GM12878 (cell line): Measurements from ENCODE around the gene TTLL10. TPM values are rescaled to one million over a fixed set of nuclear protein-coding genes. Genes with fewer than 3 reads are reported as not detected.

Experiments used
- ATAC-seq: fragments of 200-7000 bp; cut with Tn5 transposase; 3 replicates; pipeline ENCODE4 v1.9.1; 2020; ENCODE audit warnings: mild to moderate bottlenecking, moderate library complexity
- BruUV-seq: library from RNA; stranded (reverse); fragments of 400-500 nt; replicated peaks from 2 replicates; lab custom pipeline; 2021; lab: Mats Ljungman, UMichigan
- CTCF ChIA-PET: fragments of 300-600 bp; sonication (Branson Sonifier 250); formaldehyde crosslinking; extraction: SDS; loops from one replicate; lab custom pipeline; 2021; ENCODE audit warnings: inconsistent platforms; lab: Yijun Ruan, JAX
- POLR2A ChIA-PET: fragments of 350-600 bp; formaldehyde crosslinking; extraction: SDS; loops from one replicate; lab custom pipeline; 2021; ENCODE audit warnings: inconsistent platforms; lab: Charles Lee
- RAD21 ChIA-PET: fragments of 300-600 bp; sonication (Branson Sonifier 250); formaldehyde crosslinking; loops from one replicate; lab custom pipeline; 2023; ENCODE audit warnings: antibody characterized with exemption; ENCODE audit not compliant: unreplicated experiment; lab: Charles Lee
- SMC1A ChIA-PET: fragments of 300-600 bp; sonication (Branson Sonifier 250); formaldehyde crosslinking; loops from one replicate; lab custom pipeline; 2023; ENCODE audit not compliant: unreplicated experiment, uncharacterized antibody; lab: Charles Lee
- DNase-seq: peaks from one replicate; pipeline ENCODE4 v3.0.0-alpha.2; 2011; ENCODE audit warnings: low read depth, low spot score
- FAIRE-seq: peaks from 3 replicates; lab custom pipeline; 2011; peaks lifted over from hg19 to GRCh38; lab: Jason Lieb, UNC
- H2AFZ ChIP-seq: 2 replicates; pipeline ENCODE4 v1.6.0; 2011; ENCODE audit warnings: low read depth, low read length, control low read depth; ENCODE audit not compliant: control insufficient read depth
- H3K27ac ChIP-seq: 2 replicates; pipeline ENCODE4 v1.5.1; 2011; ENCODE audit warnings: control low read depth; ENCODE audit not compliant: control insufficient read depth, insufficient read depth
- H3K27me3 ChIP-seq, 2 experiments: replicated peaks in 1 of 2; 2 replicates each; pipeline versions ENCODE4 v1.6.0 to v1.6.1; 2011; ENCODE audit warnings: low read length in 1 of 2; ENCODE audit not compliant: control insufficient read depth in 2 of 2, insufficient read depth in 2 of 2
- H3K36me3 ChIP-seq, 2 experiments: 2 replicates each; pipeline ENCODE4 v1.5.1; 2011; ENCODE audit warnings: low read length in 1 of 2; ENCODE audit not compliant: control insufficient read depth in 2 of 2, insufficient read depth in 2 of 2
- H3K4me1 ChIP-seq: 2 replicates; pipeline ENCODE4 v1.6.1; 2011; ENCODE audit warnings: mild to moderate bottlenecking, low read length, moderate library complexity, mixed read lengths; ENCODE audit not compliant: control insufficient read depth, insufficient read depth
- H3K4me2 ChIP-seq: 2 replicates; pipeline ENCODE4 v1.6.0; 2011; ENCODE audit warnings: control low read depth; ENCODE audit not compliant: control insufficient read depth, insufficient read depth
- H3K4me3 ChIP-seq: fragments of 200-600 bp; sonication (generic); 2 replicates; pipeline ENCODE4 v1.5.1; 2016
- H3K79me2 ChIP-seq: 2 replicates; pipeline ENCODE4 v1.6.0; 2011; ENCODE audit warnings: low read length; ENCODE audit not compliant: control insufficient read depth, insufficient read depth
- H3K9ac ChIP-seq: 2 replicates; pipeline ENCODE4 v1.8.0; 2011; ENCODE audit warnings: low read length, control low read depth, mixed read lengths; ENCODE audit not compliant: control insufficient read depth, insufficient read depth
- H3K9me3 ChIP-seq: replicated peaks from 3 replicates; pipeline ENCODE4 v1.5.1; 2011; ENCODE audit warnings: mild to moderate bottlenecking, low read length; ENCODE audit not compliant: control insufficient read depth, insufficient read depth
- H4K20me1 ChIP-seq: 2 replicates; pipeline ENCODE4 v1.6.0; 2011; ENCODE audit not compliant: control insufficient read depth, insufficient read depth
- ASH2L ChIP-seq: fragments of 300-600, 200-600 bp; sonication (generic); IDR thresholded peaks from 2 replicates; pipeline ENCODE4 v1.6.1; 2017; ENCODE audit warnings: low read depth, mild to moderate bottlenecking, borderline replicate concordance
- BHLHE40 ChIP-seq, 2 experiments: fragments of 450-650 bp in 1 of 2; IDR thresholded peaks; 2 replicates each; pipeline ENCODE4 v1.6.1; 2011 to 2017; ENCODE audit warnings: low read depth in 2 of 2, borderline replicate concordance in 1 of 2, improper control_type of control experiment in 1 of 2, low read length in 1 of 2, mild to moderate bottlenecking in 1 of 2
- CHD4 ChIP-seq: fragments of 200-600 bp; sonication (generic); IDR thresholded peaks from 2 replicates; pipeline ENCODE4 v1.6.1; 2016; ENCODE audit warnings: mild to moderate bottlenecking
- CTCF ChIP-seq, 3 experiments: IDR thresholded peaks in 2 of 3; conservative IDR thresholded peaks in 1 of 3; 2 replicates each; pipeline ENCODE4 v1.5.1; 2011; ENCODE audit warnings: low read depth in 3 of 3, low read length in 3 of 3, mild to moderate bottlenecking in 3 of 3, control low read depth in 2 of 3, moderate library complexity in 2 of 3, inconsistent platforms in 1 of 3, mixed read lengths in 1 of 3; ENCODE audit not compliant: control insufficient read depth in 2 of 3, insufficient read depth in 1 of 3; ENCODE audit errors: extremely low read depth in 1 of 3
- DPF2 ChIP-seq: fragments of 450-650 bp; IDR thresholded peaks from 2 replicates; pipeline ENCODE4 v1.6.1; 2017; ENCODE audit warnings: mild to moderate bottlenecking
- EED ChIP-seq: sonication (generic); IDR thresholded peaks from 2 replicates; pipeline ENCODE4 v1.6.1; 2016; ENCODE audit warnings: antibody characterized with exemption, low read depth
- EZH2 ChIP-seq: IDR thresholded peaks from 2 replicates; pipeline ENCODE4 v1.6.1; 2012; ENCODE audit warnings: low read depth, mild to moderate bottlenecking, control low read depth, inconsistent platforms, low read length, borderline replicate concordance; ENCODE audit not compliant: control insufficient read depth
- FOXK2 ChIP-seq: fragments of 450-650 bp; IDR thresholded peaks from 2 replicates; pipeline ENCODE4 v1.6.1; 2017; ENCODE audit warnings: mild to moderate bottlenecking, moderate library complexity
- FOXM1 ChIP-seq: IDR thresholded peaks from 2 replicates; pipeline ENCODE4 v1.6.1; 2012; ENCODE audit warnings: low read depth, mild to moderate bottlenecking, inconsistent platforms, low read length, moderate library complexity
- GATAD2B ChIP-seq: fragments of 450-650 bp; conservative IDR thresholded peaks from 2 replicates; pipeline ENCODE4 v1.6.1; 2017; ENCODE audit warnings: low read depth, mild to moderate bottlenecking, moderate library complexity
- HCFC1 ChIP-seq: fragments of 150-350 bp; IDR thresholded peaks from 2 replicates; pipeline ENCODE4 v1.6.1; 2014; ENCODE audit warnings: low read length
- IKZF1 ChIP-seq: fragments of 450-650 bp; conservative IDR thresholded peaks from 2 replicates; pipeline ENCODE4 v1.6.1; 2017; ENCODE audit warnings: antibody characterized with exemption, mild to moderate bottlenecking
- NFXL1 ChIP-seq: fragments of 450-650 bp; IDR thresholded peaks from 2 replicates; pipeline ENCODE4 v1.6.1; 2017; ENCODE audit warnings: antibody characterized with exemption, mild to moderate bottlenecking, borderline replicate concordance
- NKRF ChIP-seq: fragments of 450-650 bp; conservative IDR thresholded peaks from 2 replicates; pipeline ENCODE4 v1.6.1; 2017; ENCODE audit warnings: mild to moderate bottlenecking, moderate library complexity
- NR2F1 ChIP-seq: fragments of 450-650 bp; conservative IDR thresholded peaks from 2 replicates; pipeline ENCODE4 v1.6.1; 2017; ENCODE audit warnings: mild to moderate bottlenecking
- POLR2A ChIP-seq: IDR thresholded peaks from 2 replicates; pipeline ENCODE4 v1.6.1; 2011; ENCODE audit warnings: low read depth, mild to moderate bottlenecking, low read length
- RUNX3 ChIP-seq: IDR thresholded peaks from 2 replicates; pipeline ENCODE4 v1.6.1; 2012; ENCODE audit warnings: low read length, inconsistent platforms
- SMAD5 ChIP-seq: IDR thresholded peaks from 2 replicates; pipeline ENCODE4 v1.6.1; 2016; ENCODE audit warnings: antibody characterized with exemption, low read depth
- SPI1 ChIP-seq: IDR thresholded peaks from 2 replicates; pipeline ENCODE4 v1.6.1; 2011; ENCODE audit warnings: low read depth, mild to moderate bottlenecking, low read length, moderate library complexity, borderline replicate concordance; ENCODE audit not compliant: insufficient read depth
- SRF ChIP-seq, 2 experiments: IDR thresholded peaks; 2 replicates each; pipeline ENCODE4 v1.6.1; 2011; ENCODE audit warnings: low read depth in 2 of 2, low read length in 2 of 2, mild to moderate bottlenecking in 1 of 2, moderate library complexity in 1 of 2
- TCF12 ChIP-seq: IDR thresholded peaks from 2 replicates; pipeline ENCODE4 v1.6.1; 2011; ENCODE audit warnings: low read depth, mild to moderate bottlenecking, low read length
- TCF7 ChIP-seq: IDR thresholded peaks from 2 replicates; pipeline ENCODE4 v1.6.1; 2014; ENCODE audit warnings: antibody characterized with exemption, borderline replicate concordance
- WGBS: methylation state at CpG from one replicate; pipeline ENCODE4 v1.1.6; 2016; ENCODE audit warnings: low lambda C conversion rate; ENCODE audit not compliant: insufficient replicate concordance, insufficient coverage; ENCODE audit errors: missing lambda C conversion rate; 5-methylcytosine and 5-hydroxymethylcytosine counted together
- in situ Hi-C: fragments of 300-500 bp; cut with MboI; formaldehyde crosslinking; loops from 9 replicates; pipeline ENCODE4 v1.14.3; 2018; ENCODE audit warnings: mixed read lengths
- intact Hi-C: fragments of 100-400 bp; cut with micrococcal nuclease; formaldehyde crosslinking; loops from one replicate; pipeline ENCODE4 v1.14.2; 2022; ENCODE audit not compliant: unreplicated experiment
- polyA plus RNA-seq, 11 experiments: library from polyadenylated mRNA; depleted of rRNA in 4 of 11; unstranded in 6 of 11; stranded (reverse) in 5 of 11; fragments of >200 nt; fragmentation: Nextera tagmentation in 4 of 11; fragmentation: Illumina TruSeq in 1 of 11; extraction: Ambion mirVana in 4 of 11; extraction: Trizol in 1 of 11; gene quantifications; 1 replicate in 1 of 11; 2 replicates in 10 of 11; pipeline versions ENCODE4 v1.2.1 to v1.2.3, GENCODE V29; 2011 to 2016; ENCODE audit warnings: inconsistent platforms in 2 of 11, missing spikeins in 2 of 11, low read depth in 1 of 11
- total RNA-seq, 4 experiments: library from RNA; depleted of rRNA in 3 of 4; stranded (reverse); fragments of >200 nt in 3 of 4; fragmentation: Illumina TruSeq in 1 of 4; extraction: Trizol in 1 of 4; gene quantifications; 2 replicates each; pipeline versions ENCODE4 v1.2.1 to v1.2.3, GENCODE V29; 2013 to 2021

Gene TTLL10
- total and polyA plus RNA-seq, 10 of the 15 experiments (the other 5 are each of a cell fraction or from before 2014, with no cell fraction given) = not detected

GRCh38 chr1:1144122-1144842 is 29.4 kb upstream of the TTLL10 start:
- H3K36me3 ChIP-seq = no peaks in the 10 kb centered on the region
- H3K27ac ChIP-seq = no peak overlapping the region
- intact Hi-C loops (no loop called here), in situ Hi-C loops (no loop called here)
- WGBS = 21% methylated on average over 32 of the region's 42 CpGs
- no TSS peak for BruUV-seq
- H3K79me2 ChIP-seq = no peaks in the 10 kb centered on the region
- no peak overlapping the region for H3K4me3 ChIP-seq
- ATAC-seq (peak; percentile 86), DNase-seq (no peak), FAIRE-seq (no peak)
- H3K9me3 ChIP-seq = no peaks in the 10 kb centered on the region
- SMC1A ChIA-PET = no interaction called here
- no peaks in the 10 kb centered on the region for H3K27me3 ChIP-seq
- 0 out of 2 replicates have a peak overlapping the region, but pooled peaks have one; percentile 27 for H3K4me2 ChIP-seq
- H4K20me1 ChIP-seq = no peaks in the 10 kb centered on the region
- peaks cover 8% of the 10 kb centered on the region for H3K4me1 ChIP-seq
- H2AFZ ChIP-seq = peak overlapping the region; percentile 77
- POLR2A ChIA-PET = no interaction called here
- CTCF ChIA-PET = no interaction called here
- no peak overlapping the region; the same call in 1 of the 2 replicates for H3K9ac ChIP-seq
- RAD21 ChIA-PET = no interaction called here
- TF ChIP-seq NKRF (no peak), SRF (IDR thresholded peaks at IDR 0.05; ENCODE audit: low read depth in 2 of 2, low read length in 2 of 2) (no peak), EZH2 (no peak), SPI1 (peak; percentile 64), NR2F1 (no peak), EED (peak; percentile 36; the same call in 1 of the 2 replicates), DPF2 (0 out of 2 replicates have a peak, but pooled peaks have one; percentile 38), CHD4 (no peak), BHLHE40 (IDR thresholded peaks at IDR 0.05; ENCODE audit: borderline replicate concordance in 1 of 2, low read depth in 2 of 2, low read length in 1 of 2) (no peak), NFXL1 (no peak), RUNX3 (no peak), SMAD5 (no peak), GATAD2B (no peak; the same call in 1 of the 2 replicates), POLR2A (no peak; the same call in 1 of the 2 replicates), CTCF (IDR thresholded peaks at IDR 0.05 in 2 of 3, conservative IDR thresholded peaks at IDR 0.05 in 1 of 3; ENCODE audit: control insufficient read depth in 2 of 3, extremely low read depth in 1 of 3, insufficient read depth in 1 of 3, low read depth in 3 of 3, low read length in 3 of 3) (no peak), HCFC1 (no peak), FOXM1 (no peak), TCF7 (no peak), TCF12 (0 out of 2 replicates have a peak, but pooled peaks have one; percentile 27), FOXK2 (no peak), IKZF1 (peak; percentile 47; the same call in 1 of the 2 replicates), ASH2L (no peak)
